ENCODE data around the gene CHCHD6. TPM values are rescaled to one million over a fixed set of nuclear protein-coding genes. Genes with fewer than 3 reads are reported as not detected.

Gene CHCHD6
- total and polyA plus RNA-seq, 2 of the 4 experiments (the other 2 are of a cell fraction) = 18.8 to 28.9 TPM

GRCh38 chr3:126855374-126855773, 151.3 kb downstream of the CHCHD6 start:
- intact Hi-C loops (cut with micrococcal nuclease) = no loop called here
- H2AK5ac ChIP-seq (ENCODE audit: low read depth, low read length) = no peak overlapping the region
- no peaks in the 10 kb centered on the region for H3K9me3 ChIP-seq (ENCODE audit: control insufficient read depth, insufficient read depth, low read length)
- H3K4me1 ChIP-seq (ENCODE audit: control insufficient read depth, insufficient read depth, low read length) = peaks cover 10% of the 10 kb centered on the region
- no peak overlapping the region for H2BK20ac ChIP-seq (ENCODE audit: low read depth, low read length)
- no peak overlapping the region for H4K8ac ChIP-seq (ENCODE audit: low read depth in 2 of 2, low read length in 2 of 2)
- H2BK120ac ChIP-seq (ENCODE audit: low read depth, low read length) = no peak overlapping the region
- CTCF ChIA-PET = no interaction called here
- no peak overlapping the region for H3K56ac ChIP-seq (ENCODE audit: extremely low read depth, insufficient read depth, low read length)
- H3K9ac ChIP-seq (ENCODE audit: low read depth, low read length) = no peak overlapping the region
- H3K14ac ChIP-seq (replicated peaks; ENCODE audit: low read depth, low read length) = no peak overlapping the region
- WGBS, 2 experiments (ENCODE audit: extremely low coverage in 2 of 2, insufficient read length in 1 of 2) = 88% methylated on average over 2 of the region's 4 CpGs; no CpG with 5 or more reads in 1 of the 2 experiments
- dilution Hi-C loops (cut with HindIII; ENCODE audit: low sequenced_read_pairs, unreplicated experiment) = no loop called here
- no peaks in the 10 kb centered on the region for H3K27me3 ChIP-seq (ENCODE audit: control insufficient read depth, insufficient read depth, low read length)
- no peak overlapping the region for H4K5ac ChIP-seq (ENCODE audit: low read depth, low read length)
- H4K20me1 ChIP-seq (ENCODE audit: insufficient read depth, low read length) = peaks cover under 1% of the 10 kb centered on the region; the same call in 1 of the 2 replicates
- no peak overlapping the region for H2BK5ac ChIP-seq (ENCODE audit: low read depth, low read length, poor library complexity, severe bottlenecking)
- TF ChIP-seq BHLHE40 (IDR thresholded peaks at IDR 0.05; ENCODE audit: low read depth, low read length) (no peak), ELK1 (IDR thresholded peaks at IDR 0.05; ENCODE audit: borderline replicate concordance, low read depth, low read length) (no peak), RFX5 (IDR thresholded peaks at IDR 0.05; ENCODE audit: low read depth, low read length) (no peak), SMC3 (IDR thresholded peaks at IDR 0.05; ENCODE audit: low read depth, low read length) (no peak), CHD1 (IDR thresholded peaks at IDR 0.05; ENCODE audit: low read depth, low read length) (no peak), FOS (IDR thresholded peaks at IDR 0.05; ENCODE audit: low read depth, low read length) (no peak)
- H3K18ac ChIP-seq (ENCODE audit: low read depth, low read length) = no peak overlapping the region
- no peak overlapping the region for H4K91ac ChIP-seq (ENCODE audit: insufficient read depth, low read depth, low read length)
- no peak overlapping the region for H3K4me3 ChIP-seq (ENCODE audit: insufficient read depth, low read depth, low read length)
- H3K4ac ChIP-seq (ENCODE audit: low read depth, low read length) = no peak overlapping the region
- peaks cover 0 to 6% of the 10 kb centered on the region in 2 experiments; a peak in 2 of 4 replicates for H3K79me1 ChIP-seq (ENCODE audit: low read depth in 1 of 2, low read length in 2 of 2)
- ATAC-seq (ENCODE audit: low read depth) (no peak), DNase-seq (no peak)
- H3K23ac ChIP-seq (ENCODE audit: low read depth, low read length) = no peak overlapping the region
- H3K4me2 ChIP-seq (ENCODE audit: low read depth, low read length) = no peak overlapping the region
- no peak overlapping the region for H2BK15ac ChIP-seq (ENCODE audit: low read depth, low read length)
- H3K9me1 ChIP-seq (ENCODE audit: insufficient read depth, low read length) = peaks cover 10% of the 10 kb centered on the region
- in situ Hi-C loops (cut with MboI; ENCODE audit: low sequenced_read_pairs) = no loop called here
- no peak overlapping the region for H2AK9ac ChIP-seq (replicated peaks; ENCODE audit: low read depth, low read length, poor library complexity)
- BruUV-seq (replicated peaks) = no TSS peak
- POLR2A ChIA-PET (ENCODE audit: unreplicated experiment) = no interaction called here
- H3K27ac ChIP-seq (ENCODE audit: insufficient read depth, low read length) = no peak overlapping the region
- H2AFZ ChIP-seq (replicated peaks; ENCODE audit: low read length, poor library complexity) = no peak overlapping the region
- H3K36me3 ChIP-seq (ENCODE audit: control insufficient read depth, insufficient read depth, low read length) = no peaks in the 10 kb centered on the region

Measured in IMR-90 (cell line).